LoVo (cell line): ENCODE data around the gene MCAM.

Experiments
- DNase-seq: peaks from one replicate; pipeline ENCODE4 v3.0.0-alpha.2; 2016; ENCODE audit warnings: low spot score

MCAM gene

DNA sequence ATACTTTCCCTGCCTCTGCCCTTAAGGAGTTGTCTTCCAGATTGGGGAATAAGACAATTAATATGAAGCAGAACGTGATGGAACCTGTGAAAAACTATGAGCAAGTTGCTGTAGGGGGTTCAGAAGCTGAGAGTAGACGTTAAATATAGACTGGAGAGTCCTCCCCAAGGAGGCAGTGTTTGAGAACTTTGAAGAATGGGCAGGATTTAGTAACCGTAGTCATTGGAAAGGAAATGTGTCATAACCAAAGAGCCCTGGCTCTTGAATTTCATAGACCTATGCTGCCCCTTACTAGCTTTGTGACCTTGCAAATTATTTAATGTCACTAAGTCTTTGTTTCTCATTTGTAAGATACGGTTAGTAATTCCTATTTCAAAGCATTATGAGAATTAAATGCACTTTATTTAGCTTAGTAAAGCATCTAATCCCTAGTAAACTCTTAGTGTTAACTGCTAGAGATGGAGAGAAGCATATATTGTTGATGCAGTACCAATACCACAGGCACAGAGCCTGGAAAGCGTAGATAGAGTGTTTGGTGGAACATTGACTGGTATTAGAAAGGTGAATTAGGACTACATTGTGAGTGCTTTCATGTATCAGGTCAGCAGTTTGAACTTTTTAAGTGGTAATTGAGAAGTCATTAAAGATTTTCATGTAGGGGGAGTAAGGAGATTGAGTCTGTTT is 54.1 kb downstream of the MCAM start:
- no peak for DNase-seq

DNA sequence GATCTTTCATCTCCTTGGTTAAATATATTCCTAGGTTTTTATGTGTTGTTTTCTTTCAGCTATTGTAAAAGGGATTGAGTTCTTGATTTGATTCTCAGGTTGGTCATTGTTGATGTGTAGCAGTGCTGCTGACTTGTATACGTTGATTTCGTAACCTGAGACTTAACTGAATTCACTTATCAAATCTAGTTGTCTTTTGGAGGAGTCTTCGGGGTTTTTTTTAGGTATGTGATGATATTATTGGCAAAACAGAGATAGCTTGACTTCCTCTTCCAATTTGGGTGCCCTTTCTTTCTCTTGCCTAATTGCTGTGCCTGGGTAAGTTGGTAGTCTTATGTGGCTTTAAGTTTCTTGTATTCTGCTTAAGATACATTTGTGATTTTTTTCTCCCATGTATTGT is 57.9 kb downstream of the MCAM start:
- DNase-seq, result no peak
